Bronchial epithelial cell (primary cell): ENCODE data around the gene RHBDL1. TPM values are rescaled to one million over a fixed set of nuclear protein-coding genes. Genes with fewer than 3 reads are reported as not detected.

Source experiments
- DNase-seq: peaks from one replicate; pipeline ENCODE4 v3.0.0-alpha.2; 2010; ENCODE audit warnings: low read depth
- FAIRE-seq: peaks from 2 replicates; lab custom pipeline; 2011; peaks lifted over from hg19 to GRCh38; lab: Jason Lieb, UNC
- H3K27me3 ChIP-seq: 2 replicates; pipeline ENCODE4 v1.5.1; 2011; ENCODE audit warnings: low read length; ENCODE audit not compliant: control insufficient read depth, insufficient read depth
- H3K36me3 ChIP-seq: 2 replicates; pipeline ENCODE4 v1.5.1; 2011; ENCODE audit warnings: low read length; ENCODE audit not compliant: control insufficient read depth, insufficient read depth
- H3K4me3 ChIP-seq: 2 replicates; pipeline ENCODE4 v1.5.1; 2011; ENCODE audit warnings: mild to moderate bottlenecking, low read depth, low read length, control low read depth
- CTCF ChIP-seq: IDR thresholded peaks from 2 replicates; pipeline ENCODE4 v1.5.1; 2011; ENCODE audit warnings: mild to moderate bottlenecking, moderate library complexity, low read length, control low read depth, inconsistent platforms; ENCODE audit not compliant: insufficient read depth, severe bottlenecking
- total RNA-seq: library from RNA; depleted of rRNA; stranded (reverse); fragments of >200 nt; gene quantifications from 2 replicates; pipeline ENCODE4 v1.2.1, GENCODE V29; 2014

Gene RHBDL1
- total RNA-seq, 1 donor from 2014 or later = 14.0 TPM

- DNase-seq (no peak), FAIRE-seq (no peak)
- Histone ChIP-seq H3K4me3 (no peak overlapping the region), H3K36me3 (peaks cover 2% of the 10 kb centered on the region), H3K27me3 (no peaks in the 10 kb centered on the region)
- TF ChIP-seq CTCF = no peak
Observed at GRCh38 chr16:726188-726437, 50.6 kb downstream of the RHBDL1 start.

DNA sequence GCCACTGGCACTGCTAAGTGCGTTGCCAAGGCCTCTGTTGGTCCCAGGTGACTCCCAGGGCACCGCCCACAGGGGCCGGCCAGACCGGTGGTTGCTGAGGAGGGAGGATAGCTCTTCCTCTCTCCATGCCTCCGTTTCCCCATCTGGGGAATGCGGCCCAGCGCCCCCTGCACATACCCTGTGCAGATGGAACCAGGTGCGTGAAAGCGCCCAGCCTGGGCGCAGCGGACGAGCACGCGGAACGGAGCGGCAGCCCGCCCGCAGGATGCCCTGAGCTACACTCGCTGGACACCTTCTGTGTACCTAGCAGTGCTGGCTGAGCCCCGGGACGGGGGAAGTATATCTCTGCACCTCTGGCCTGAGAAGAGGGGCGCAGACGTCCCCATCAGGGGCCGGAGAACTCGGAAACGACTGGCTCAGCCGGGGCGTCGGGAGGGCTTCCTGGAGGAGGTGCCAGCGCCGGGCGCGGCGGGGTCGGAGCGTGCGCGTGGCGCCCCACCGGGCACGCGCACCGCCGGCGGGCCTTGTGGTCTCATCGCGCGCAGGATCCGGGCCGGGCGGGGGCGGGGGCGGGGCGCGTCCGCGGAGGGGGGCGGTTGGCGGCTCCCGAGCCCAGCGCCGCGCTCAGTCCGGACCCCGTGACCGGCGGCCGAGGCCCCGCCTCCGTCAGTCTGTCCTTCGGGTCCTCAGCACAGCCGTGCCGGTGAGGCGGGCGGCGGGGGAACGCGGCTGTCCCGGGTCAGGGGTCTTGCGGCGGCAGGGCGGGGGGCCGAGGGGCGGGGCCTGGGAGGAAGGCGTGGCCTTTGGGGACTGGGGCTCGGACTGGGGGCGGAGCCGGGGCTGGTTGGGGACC is 51.2 kb downstream of the RHBDL1 start, which contains the start of the genes CCDC78 and HAGHL:
TSS of gene CCDC78 (minus strand) at position 6 of the 853 bp plus-strand sequence. CDS start 76 bp downstream, outside the sequence.
TSS of gene HAGHL (plus strand) at position 669 of the 853 bp plus-strand sequence. CDS start 404 bp downstream, outside the sequence.
- Histone ChIP-seq H3K4me3 (peak within 1 kb of the TSS; percentile 72), H3K36me3 (peaks cover 4% of the 10 kb centered on the region), H3K27me3 (no peaks in the 10 kb centered on the region)
- FAIRE-seq (no peak), DNase-seq (no peak)
- no peak for TF ChIP-seq CTCF

DNA sequence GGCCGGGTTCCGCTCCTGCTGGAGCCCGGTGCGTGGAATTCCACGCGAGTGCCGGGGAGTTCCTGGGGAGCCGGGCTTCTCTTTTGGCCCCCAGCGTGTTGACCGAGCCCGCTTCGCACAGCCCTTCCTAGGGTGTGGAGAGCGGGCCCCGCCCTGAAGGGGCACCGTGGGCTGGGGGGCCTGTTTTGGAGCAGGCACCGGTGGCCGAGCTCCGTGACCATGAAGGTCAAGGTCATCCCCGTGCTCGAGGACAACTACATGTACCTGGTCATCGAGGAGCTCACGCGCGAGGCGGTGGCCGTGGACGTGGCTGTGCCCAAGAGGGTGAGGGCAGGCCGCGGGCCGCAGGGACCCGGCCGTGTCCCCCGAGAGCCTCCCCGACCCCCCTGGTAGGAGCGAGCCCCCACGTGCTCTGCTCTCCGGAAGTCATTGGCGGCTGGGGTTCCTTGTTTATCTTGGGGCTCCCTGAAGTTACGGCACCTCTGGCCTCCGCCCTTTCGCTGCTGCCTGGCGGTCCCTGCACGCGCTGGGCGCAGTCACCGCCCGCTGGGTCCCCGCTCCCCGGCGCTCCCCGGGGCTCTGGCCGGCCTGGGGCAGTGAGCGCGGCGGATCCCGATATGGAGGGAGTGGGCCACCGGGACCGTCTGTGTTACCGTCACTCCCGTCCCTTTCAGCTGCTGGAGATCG is 52.0 kb downstream of the RHBDL1 start:
- no peak for TF ChIP-seq CTCF
- Histone ChIP-seq H3K27me3 (no peaks in the 10 kb centered on the region), H3K36me3 (peaks cover 6% of the 10 kb centered on the region), H3K4me3 (peak overlapping the region; percentile 72)
- DNase-seq = no peak
- FAIRE-seq = no peak

Other genes with a start within 250 kb of the RHBDL1 start
- gene CAPN15, start 148.0 kb upstream of the RHBDL1 start, total RNA-seq = 27.1 and 31.9 TPM in 2 replicates
- not detected in 2 replicates for gene PRR35, start 115.3 kb upstream of the RHBDL1 start, total RNA-seq
- under 0.01 TPM in 2 replicates for gene NHLRC4, start 108.7 kb upstream of the RHBDL1 start, total RNA-seq
- 17.2 and 17.9 TPM in 2 replicates for gene PIGQ, start 105.7 kb upstream of the RHBDL1 start, total RNA-seq
- gene RAB40C, start 85.6 kb upstream of the RHBDL1 start, total RNA-seq = 10.8 and 16.8 TPM in 2 replicates
- 0.13 TPM in 1 of 2 replicates, not detected in the other for gene WFIKKN1, start 44.7 kb upstream of the RHBDL1 start, total RNA-seq
- 50.8 and 55.3 TPM in 2 replicates for gene METTL26, start 39.4 kb upstream of the RHBDL1 start, total RNA-seq
- 30.2 and 45.0 TPM in 2 replicates for gene MCRIP2, start 33.8 kb upstream of the RHBDL1 start, total RNA-seq
- gene WDR90, start 26.3 kb upstream of the RHBDL1 start, total RNA-seq = 4.2 and 7.2 TPM in 2 replicates
- gene RHOT2, start 7.5 kb upstream of the RHBDL1 start, total RNA-seq = 44.5 and 52.4 TPM in 2 replicates
- 159 and 204 TPM in 2 replicates for gene STUB1, start 4.7 kb downstream of the RHBDL1 start, total RNA-seq
- 15.9 and 16.8 TPM in 2 replicates for gene JMJD8, start 8.7 kb downstream of the RHBDL1 start, total RNA-seq
- 3.4 and 4.0 TPM in 2 replicates for gene WDR24, start 14.7 kb downstream of the RHBDL1 start, total RNA-seq
- gene FBXL16, start 30.1 kb downstream of the RHBDL1 start, total RNA-seq = 0.53 and 0.64 TPM in 2 replicates
- 63.7 and 143 TPM in 2 replicates for gene METRN, start 39.4 kb downstream of the RHBDL1 start, total RNA-seq
- 23.3 and 35.0 TPM in 2 replicates for gene ANTKMT, start 45.5 kb downstream of the RHBDL1 start, total RNA-seq
- gene CCDC78, start 50.8 kb downstream of the RHBDL1 start, total RNA-seq = 0.90 and 1.6 TPM in 2 replicates
- 25.2 and 33.2 TPM in 2 replicates for gene HAGHL, start 51.4 kb downstream of the RHBDL1 start, total RNA-seq
- 33.2 and 43.1 TPM in 2 replicates for gene CIAO3, start 65.3 kb downstream of the RHBDL1 start, total RNA-seq
- 2.6 and 4.5 TPM in 2 replicates for gene MSLN, start 85.1 kb downstream of the RHBDL1 start, total RNA-seq
- 20.9 and 27.4 TPM in 2 replicates for gene RPUSD1, start 112.7 kb downstream of the RHBDL1 start, total RNA-seq
- gene CHTF18, start 112.9 kb downstream of the RHBDL1 start, total RNA-seq = 1.6 and 2.8 TPM in 2 replicates
- gene GNG13, start 125.1 kb downstream of the RHBDL1 start, total RNA-seq = not detected in 2 replicates